Prostate gland (tissue), 2 donors: ENCODE results near the gene SCO2. TPM values are rescaled to one million over a fixed set of nuclear protein-coding genes. Genes with fewer than 3 reads are reported as not detected.
"Not testable (repeated sequence)": the region's sequence is repeated elsewhere in the genome, so short reads cannot be mapped to it uniquely, and the experiment has no call there.

Experiments
- DNase-seq: peaks from one replicate; pipeline ENCODE4 v3.0.0-alpha.2; 2019; ENCODE audit warnings: low spot score
- H3K27ac ChIP-seq, 2 donors: fragments of 200-600 bp; sonication (generic); 2 replicates each; pipeline ENCODE4 v1.5.1; 2017 to 2019
- H3K27me3 ChIP-seq: fragments of 200-600 bp; sonication (generic); replicated peaks from 2 replicates; pipeline ENCODE4 v1.5.1; 2019; ENCODE audit not compliant: insufficient read depth
- H3K36me3 ChIP-seq, 2 donors: fragments of 200-600 bp; sonication (generic); 1 replicate in 1 of 2; 2 replicates in 1 of 2; pipeline versions ENCODE4 v1.5.1 to v1.8.1; 2017 to 2019
- H3K4me1 ChIP-seq: fragments of 200-600 bp; sonication (generic); replicated peaks from 2 replicates; pipeline ENCODE4 v1.5.1; 2019
- H3K4me3 ChIP-seq, 2 donors: fragments of 200-600 bp; sonication (generic); 2 replicates each; pipeline ENCODE4 v1.5.1; 2017 to 2019
- H3K9me3 ChIP-seq: fragments of 200-600 bp; sonication (generic); 2 replicates; pipeline ENCODE4 v1.5.1; 2017
- CTCF ChIP-seq, 4 experiments: fragments of 200-600 bp in 2 of 4; fragments of 450-650 bp in 2 of 4; sonication (generic) in 2 of 4; IDR thresholded peaks; 1 replicate in 3 of 4; 2 replicates in 1 of 4; pipeline ENCODE4 v1.5.1; 2016 to 2019; ENCODE audit warnings: antibody characterized with exemption in 4 of 4, mild to moderate bottlenecking in 2 of 4, moderate library complexity in 2 of 4
- POLR2A ChIP-seq: fragments of 450-650 bp; IDR thresholded peaks from one replicate; pipeline ENCODE4 v1.6.1; 2016; ENCODE audit warnings: antibody characterized with exemption, mild to moderate bottlenecking
- POLR2AphosphoS5 ChIP-seq: sonication (generic); formaldehyde crosslinking; IDR thresholded peaks from one replicate; pipeline ENCODE4 v1.6.1; 2017; ENCODE audit warnings: antibody characterized with exemption
- WGBS: methylation state at CpG from one replicate; pipeline ENCODE4 v1.1.5; 2018; 5-methylcytosine and 5-hydroxymethylcytosine counted together
- intact Hi-C: fragments of 100-400 bp; cut with DNase I; formaldehyde crosslinking; loops from one replicate; pipeline ENCODE4 v1.14.2; 2022
- total RNA-seq, 2 donors: library from RNA; depleted of rRNA; stranded (reverse); fragments of >200 nt; gene quantifications; one replicate each; pipeline ENCODE4 v1.1.0, GENCODE V29; 2016

SCO2 gene
- total RNA-seq, 2 donors from 2014 or later = 1.5 to 8.3 TPM

GRCh38 chr22:50522806-50523438 lies 2.5 kb downstream of the SCO2 start:
- H3K9me3 ChIP-seq = no peaks in the 10 kb centered on the region
- TF ChIP-seq POLR2AphosphoS5 = no peak
- no peak for TF ChIP-seq CTCF (IDR thresholded peaks at IDR 0.05)
- TF ChIP-seq POLR2A = no peak

GRCh38 chr22:50522208-50522805 lies 3.1 kb downstream of the SCO2 start:
- Histone ChIP-seq H3K4me3 (no peak overlapping the region), H3K36me3 (peaks cover 0 to 8% of the 10 kb centered on the region in 2 donors), H3K27ac (no peak overlapping the region), H3K9me3 (no peaks in the 10 kb centered on the region), H3K4me1 (peaks cover 7% of the 10 kb centered on the region), H3K27me3 (no peaks in the 10 kb centered on the region)
- TF ChIP-seq CTCF (IDR thresholded peaks at IDR 0.05) = no peak
- TF ChIP-seq POLR2AphosphoS5 = no peak
- TF ChIP-seq POLR2A = no peak
- intact Hi-C loops = no loop called here
- DNase-seq = no peak
- 89% methylated on average over 13 of the region's 15 CpGs for WGBS

More at GRCh38 chr22:50522806-50523438, 2.5 kb downstream of the SCO2 start:
- no peak for DNase-seq
- H3K27ac ChIP-seq = no peak overlapping the region
- no peak overlapping the region for H3K4me3 ChIP-seq
- no peaks in the 10 kb centered on the region for H3K27me3 ChIP-seq
- intact Hi-C loops = no loop called here
- WGBS = 85% methylated on average over 21 of the region's 22 CpGs
- H3K4me1 ChIP-seq = peaks cover 7% of the 10 kb centered on the region
- H3K36me3 ChIP-seq = peaks cover 0 to 8% of the 10 kb centered on the region in 2 donors

GRCh38 chr22:50521710-50522109 lies 3.7 kb downstream of the SCO2 start:
- no peaks in the 10 kb centered on the region for H3K27me3 ChIP-seq
- H3K4me3 ChIP-seq = no peak overlapping the region
- TF ChIP-seq POLR2A (no peak), POLR2AphosphoS5 (no peak), CTCF (IDR thresholded peaks at IDR 0.05) (no peak)
- peaks cover 0 to 8% of the 10 kb centered on the region in 2 donors for H3K36me3 ChIP-seq
- H3K4me1 ChIP-seq = peaks cover 7% of the 10 kb centered on the region
- 93% methylated on average over 10 of the region's 10 CpGs for WGBS
- intact Hi-C loops = no loop called here
- no peaks in the 10 kb centered on the region for H3K9me3 ChIP-seq
- H3K27ac ChIP-seq = no peak overlapping the region
- no peak for DNase-seq

- intact Hi-C loops = no loop called here
- TF ChIP-seq POLR2A = no peak
- no peak for TF ChIP-seq POLR2AphosphoS5
- no peak for TF ChIP-seq CTCF (IDR thresholded peaks at IDR 0.05)
- no peaks in the 10 kb centered on the region for H3K9me3 ChIP-seq
- peaks cover 0 to 8% of the 10 kb centered on the region in 2 donors for H3K36me3 ChIP-seq
- no peak overlapping the region for H3K27ac ChIP-seq
- H3K4me3 ChIP-seq = no peak overlapping the region
- 93% methylated on average over 13 of the region's 13 CpGs for WGBS
- no peaks in the 10 kb centered on the region for H3K27me3 ChIP-seq
- peaks cover 7% of the 10 kb centered on the region for H3K4me1 ChIP-seq
- no peak for DNase-seq
Observed at GRCh38 chr22:50520826-50521453, 4.5 kb downstream of the SCO2 start.

GRCh38 chr22:50520184-50520583 lies 5.2 kb downstream of the SCO2 start:
- H3K4me1 ChIP-seq, H3K36me3 ChIP-seq, intact Hi-C loops, H3K27me3 ChIP-seq, DNase-seq, H3K4me3 ChIP-seq, H3K27ac ChIP-seq, H3K9me3 ChIP-seq: not testable (repeated sequence)
- WGBS = 96% methylated on average over 8 of the region's 8 CpGs
